GM18526 (cell line): Measurements from ENCODE around the gene MPHOSPH9.

Experiments
- POLR2A ChIP-seq: IDR thresholded peaks from 3 replicates; pipeline ENCODE4 v1.6.1; 2011; ENCODE audit not compliant: insufficient read length; ENCODE audit errors: extremely low read depth

The MPHOSPH9 gene

GRCh38 chr12:123266679-123267277 lies 33.8 kb upstream of the MPHOSPH9 start:
- TF ChIP-seq POLR2A: no peak

- no peak for TF ChIP-seq POLR2A
Observed at GRCh38 chr12:123265851-123266678, 33.1 kb upstream of the MPHOSPH9 start.

GRCh38 chr12:123264642-123265041 lies 31.7 kb upstream of the MPHOSPH9 start:
- no peak for TF ChIP-seq POLR2A

GRCh38 chr12:123263196-123263817 lies 30.4 kb upstream of the MPHOSPH9 start:
- TF ChIP-seq POLR2A: no peak

GRCh38 chr12:123261196-123261595 lies 28.3 kb upstream of the MPHOSPH9 start:
- no peak for TF ChIP-seq POLR2A

GRCh38 chr12:123260081-123260480 lies 27.1 kb upstream of the MPHOSPH9 start:
- no peak for TF ChIP-seq POLR2A

- no peak for TF ChIP-seq POLR2A
Observed at GRCh38 chr12:123258593-123258992, 25.7 kb upstream of the MPHOSPH9 start.

GRCh38 chr12:123254853-123255446 lies 22.0 kb upstream of the MPHOSPH9 start:
- no peak for TF ChIP-seq POLR2A

GRCh38 chr12:123253641-123254459 lies 20.9 kb upstream of the MPHOSPH9 start:
- no peak for TF ChIP-seq POLR2A

GRCh38 chr12:123251403-123252076 lies 18.6 kb upstream of the MPHOSPH9 start:
- TF ChIP-seq POLR2A: no peak

GRCh38 chr12:123250471-123251383 lies 17.8 kb upstream of the MPHOSPH9 start:
- TF ChIP-seq POLR2A: no peak

GRCh38 chr12:123245678-123246077 lies 12.7 kb upstream of the MPHOSPH9 start:
- no peak for TF ChIP-seq POLR2A

GRCh38 chr12:123243671-123244262 lies 10.8 kb upstream of the MPHOSPH9 start:
- TF ChIP-seq POLR2A: no peak

- TF ChIP-seq POLR2A: no peak
Observed at GRCh38 chr12:123242116-123242904, 9.4 kb upstream of the MPHOSPH9 start.
